Astrocyte (in vitro differentiated cells and primary cell): Measurements from ENCODE around the gene BPI. TPM values are rescaled to one million over a fixed set of nuclear protein-coding genes. Genes with fewer than 3 reads are reported as not detected.

Source experiments
- DNase-seq: peaks from one replicate; pipeline ENCODE4 v3.0.0-alpha.2; 2010; ENCODE audit warnings: low read depth
- FAIRE-seq: peaks from 2 replicates; lab custom pipeline; 2011; peaks lifted over from hg19 to GRCh38; lab: Jason Lieb, UNC
- H2AFZ ChIP-seq: 2 replicates; pipeline ENCODE4 v1.6.0; 2012; ENCODE audit warnings: low read depth, low read length, inconsistent platforms
- H3K27ac ChIP-seq: 2 replicates; pipeline ENCODE4 v1.5.1; 2011; ENCODE audit warnings: low read depth, low read length, inconsistent platforms
- H3K27me3 ChIP-seq: 2 replicates; pipeline ENCODE4 v1.6.0; 2011; ENCODE audit warnings: low read length, inconsistent platforms; ENCODE audit not compliant: insufficient read depth
- H3K36me3 ChIP-seq: 2 replicates; pipeline ENCODE4 v1.5.1; 2011; ENCODE audit warnings: low read length, inconsistent platforms; ENCODE audit not compliant: insufficient read depth
- H3K4me1 ChIP-seq: 2 replicates; pipeline ENCODE4 v1.5.1; 2011; ENCODE audit warnings: low read length, inconsistent platforms; ENCODE audit not compliant: insufficient read depth
- H3K4me2 ChIP-seq: 2 replicates; pipeline ENCODE4 v1.6.0; 2012; ENCODE audit warnings: low read length, inconsistent platforms
- H3K4me3 ChIP-seq: 2 replicates; pipeline ENCODE4 v1.5.1; 2011; ENCODE audit warnings: low read depth, mild to moderate bottlenecking, low read length, inconsistent platforms; ENCODE audit not compliant: insufficient read depth
- H3K79me2 ChIP-seq: 2 replicates; pipeline ENCODE4 v1.6.0; 2012; ENCODE audit warnings: mild to moderate bottlenecking, low read length, inconsistent platforms; ENCODE audit not compliant: insufficient read depth
- H3K9ac ChIP-seq: 2 replicates; pipeline ENCODE4 v1.6.0; 2012; ENCODE audit warnings: mild to moderate bottlenecking, low read length, inconsistent platforms
- H3K9me3 ChIP-seq: 2 replicates; pipeline ENCODE4 v1.5.1; 2012; ENCODE audit warnings: low read depth, mild to moderate bottlenecking, low read length, inconsistent platforms; ENCODE audit not compliant: insufficient read depth
- H4K20me1 ChIP-seq: 2 replicates; pipeline ENCODE4 v1.6.0; 2012; ENCODE audit warnings: low read length, inconsistent platforms; ENCODE audit not compliant: insufficient read depth
- H3K27ac Mint-ChIP-seq: one replicate; pipeline ENCODE4 v1.8.0; 2021; ENCODE audit warnings: mild to moderate bottlenecking, mixed read lengths; ENCODE audit not compliant: unreplicated experiment
- H3K27me3 Mint-ChIP-seq: one replicate; pipeline ENCODE4 v1.8.0; 2021; ENCODE audit warnings: low read depth, mixed read lengths; ENCODE audit not compliant: unreplicated experiment
- H3K36me3 Mint-ChIP-seq: one replicate; pipeline ENCODE4 v1.8.0; 2021; ENCODE audit warnings: low read depth, mixed read lengths; ENCODE audit not compliant: unreplicated experiment
- H3K4me1 Mint-ChIP-seq: one replicate; pipeline ENCODE4 v1.8.0; 2021; ENCODE audit warnings: low read depth, mixed read lengths; ENCODE audit not compliant: unreplicated experiment
- H3K4me3 Mint-ChIP-seq: one replicate; pipeline ENCODE4 v1.8.0; 2021; ENCODE audit warnings: mild to moderate bottlenecking, moderate library complexity, mixed read lengths; ENCODE audit not compliant: unreplicated experiment
- H3K9me3 Mint-ChIP-seq: one replicate; pipeline ENCODE4 v1.8.0; 2021; ENCODE audit warnings: mild to moderate bottlenecking, mixed read lengths; ENCODE audit not compliant: unreplicated experiment
- CTCF ChIP-seq: IDR thresholded peaks from 2 replicates; pipeline ENCODE4 v1.5.1; 2011; ENCODE audit warnings: low read depth, mild to moderate bottlenecking, inconsistent platforms, low read length, moderate library complexity; ENCODE audit not compliant: insufficient read depth
- EZH2 ChIP-seq: IDR thresholded peaks from 2 replicates; pipeline ENCODE4 v1.6.1; 2012; ENCODE audit warnings: mild to moderate bottlenecking, low read length, inconsistent platforms; ENCODE audit not compliant: insufficient read depth
- total RNA-seq: library from RNA; stranded (reverse); gene quantifications from 2 replicates; pipeline ENCODE4 v1.2.1, GENCODE V29; 2021

The BPI gene
- total RNA-seq, 1 donor from 2014 or later: not detected

DNA sequence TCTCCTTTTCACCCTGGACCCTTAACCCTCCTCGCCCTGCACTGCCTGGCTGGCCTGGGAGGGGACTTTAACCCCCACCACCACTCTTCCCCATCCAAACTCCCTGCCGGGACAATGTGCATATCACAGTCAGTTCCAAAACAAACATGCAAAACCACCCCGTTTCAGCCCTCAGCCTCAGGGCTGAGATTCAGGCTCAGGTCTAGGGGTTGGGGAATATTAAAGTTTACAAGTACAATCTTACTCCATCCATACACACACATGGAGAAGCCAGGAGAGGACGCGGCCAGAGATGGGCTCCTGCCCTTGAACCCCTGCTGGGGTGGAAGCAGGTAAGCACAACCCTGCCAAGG lies 44.0 kb upstream of the BPI start:
- no peaks in the 10 kb centered on the region for H3K36me3 Mint-ChIP-seq
- H3K9me3 Mint-ChIP-seq: peaks cover 6% of the 10 kb centered on the region
- peak overlapping the region; percentile 91 for H3K4me2 ChIP-seq
- TF ChIP-seq EZH2 (no peak), CTCF (no peak)
- peak overlapping the region; percentile 78 for H2AFZ ChIP-seq
- peaks cover 13% of the 10 kb centered on the region for H3K4me1 Mint-ChIP-seq
- DNase-seq: peak; percentile 32
- peak overlapping the region; percentile 82 for H3K27ac ChIP-seq
- peaks cover 27% of the 10 kb centered on the region for H3K27me3 Mint-ChIP-seq
- no peak for FAIRE-seq
- no peaks in the 10 kb centered on the region for H3K27me3 ChIP-seq
- H3K4me3 Mint-ChIP-seq: peak overlapping the region; percentile 45
- H4K20me1 ChIP-seq: no peaks in the 10 kb centered on the region
- H3K4me3 ChIP-seq: peak overlapping the region; percentile 63
- peak overlapping the region; percentile 90 for H3K9ac ChIP-seq
- peaks cover 45% of the 10 kb centered on the region for H3K79me2 ChIP-seq
- H3K4me1 ChIP-seq: peaks cover 40% of the 10 kb centered on the region
- no peaks in the 10 kb centered on the region for H3K9me3 ChIP-seq
- H3K27ac Mint-ChIP-seq: no peak overlapping the region
- no peaks in the 10 kb centered on the region for H3K36me3 ChIP-seq

DNA sequence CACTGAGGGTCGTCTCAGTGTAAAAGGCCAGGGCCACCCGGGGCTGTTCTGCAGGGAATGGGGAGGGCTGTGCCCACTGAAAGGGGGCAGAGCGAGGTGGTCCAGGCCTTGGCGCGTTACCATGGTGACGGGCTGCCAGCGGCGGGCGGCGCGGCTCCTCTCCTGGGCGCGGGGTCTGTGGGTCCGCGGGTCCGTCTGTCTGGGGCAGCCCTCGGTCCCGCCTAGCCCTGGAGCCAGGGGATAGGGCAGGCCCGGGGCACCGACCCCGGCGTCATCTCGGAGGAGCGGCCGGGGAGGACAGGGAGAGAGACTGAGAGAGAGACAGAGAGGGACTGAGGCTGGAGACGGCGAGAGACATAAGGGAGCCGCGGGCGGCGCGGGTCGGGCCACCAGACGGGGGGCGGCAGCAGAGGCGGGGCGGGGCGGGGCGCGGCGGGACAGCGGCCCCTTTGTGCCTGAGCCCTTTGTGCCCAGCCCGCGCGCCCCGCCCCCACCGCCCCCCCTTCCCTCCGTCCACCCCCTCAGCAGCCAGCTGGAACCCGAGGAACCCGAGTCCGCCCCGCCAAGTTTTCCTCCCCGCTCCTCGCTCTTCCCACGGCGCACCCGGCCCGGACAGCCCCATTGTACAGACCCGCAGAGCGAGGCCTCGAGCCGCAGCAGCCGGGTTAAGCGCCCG lies 43.4 kb upstream of the BPI start, which contains the start of gene KIAA1755:
KIAA1755 (minus strand) TSS at position 358 of the 676 bp plus-strand sequence; CDS start at position 123, 235 bp downstream.
- Mint-ChIP-seq H3K27ac (peak within 1 kb of the TSS; percentile 29), H3K27me3 (peaks cover 27% of the 10 kb centered on the region), H3K9me3 (peaks cover 6% of the 10 kb centered on the region), H3K4me3 (peak within 1 kb of the TSS; percentile 69), H3K4me1 (peaks cover 10% of the 10 kb centered on the region), H3K36me3 (no peaks in the 10 kb centered on the region)
- Histone ChIP-seq H3K4me3 (peak within 1 kb of the TSS; percentile 63), H3K36me3 (no peaks in the 10 kb centered on the region), H3K27me3 (no peaks in the 10 kb centered on the region), H3K4me2 (peak within 1 kb of the TSS; percentile 91), H3K27ac (peak within 1 kb of the TSS; percentile 82), H3K9ac (peak within 1 kb of the TSS; percentile 90), H3K9me3 (no peaks in the 10 kb centered on the region), H4K20me1 (no peaks in the 10 kb centered on the region), H2AFZ (peak within 1 kb of the TSS; percentile 78), H3K79me2 (peaks cover 45% of the 10 kb centered on the region), H3K4me1 (peaks cover 36% of the 10 kb centered on the region)
- no peak for DNase-seq
- no peak for FAIRE-seq
- TF ChIP-seq CTCF: no peak
- no peak for TF ChIP-seq EZH2

DNA sequence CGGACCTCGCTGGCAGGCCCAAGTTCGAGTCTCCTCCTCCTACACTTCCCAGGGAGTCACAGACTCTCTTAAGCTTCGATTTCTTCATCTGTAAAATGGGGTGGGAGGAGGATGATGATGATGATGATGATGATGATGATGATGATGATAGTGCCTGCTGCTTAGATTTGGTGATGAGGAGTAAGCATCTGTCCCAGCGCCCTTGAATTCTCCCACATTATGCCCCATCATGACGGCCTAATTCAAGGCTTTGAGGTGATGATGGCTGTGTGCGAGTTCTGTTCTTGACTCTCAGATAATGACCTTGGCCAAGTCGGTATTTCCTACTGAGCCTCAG lies 42.9 kb upstream of the BPI start:
- no peak for FAIRE-seq
- Mint-ChIP-seq H3K4me1 (peaks cover 6% of the 10 kb centered on the region), H3K36me3 (no peaks in the 10 kb centered on the region), H3K4me3 (peak overlapping the region; percentile 69), H3K9me3 (peaks cover 4% of the 10 kb centered on the region), H3K27me3 (peaks cover 27% of the 10 kb centered on the region), H3K27ac (peak overlapping the region; percentile 29)
- H4K20me1 ChIP-seq: no peaks in the 10 kb centered on the region
- DNase-seq: no peak
- no peaks in the 10 kb centered on the region for H3K27me3 ChIP-seq
- peak overlapping the region; percentile 43 for H3K27ac ChIP-seq
- H3K9ac ChIP-seq: peak overlapping the region; percentile 73
- no peaks in the 10 kb centered on the region for H3K36me3 ChIP-seq
- H3K4me3 ChIP-seq: peak overlapping the region; percentile 47
- peaks cover 43% of the 10 kb centered on the region for H3K79me2 ChIP-seq
- TF ChIP-seq EZH2 (no peak), CTCF (no peak)
- peaks cover 31% of the 10 kb centered on the region for H3K4me1 ChIP-seq
- H2AFZ ChIP-seq: peak overlapping the region; percentile 58
- no peaks in the 10 kb centered on the region for H3K9me3 ChIP-seq
- H3K4me2 ChIP-seq: peak overlapping the region; percentile 91
